HG03457 (cell line): ENCODE measurements around the gene AZI2.

ENCODE experiments used
- ATAC-seq: cut with Tn5 transposase; IDR thresholded peaks from one replicate; pipeline ENCODE4 v1.9.1; 2021; ENCODE audit warnings: moderate number of reproducible peaks; ENCODE audit not compliant: unreplicated experiment

Gene AZI2

GRCh38 chr3:28348629-28349468 lies at the start of gene AZI2, which contains the start of gene ZCWPW2:
Gene AZI2, minus strand, starts transcription at chr3:28348824. Its CDS starts 8,207 bp downstream, at chr3:28340617.
Gene ZCWPW2, plus strand, starts transcription at chr3:28348721. Its CDS starts 64,348 bp downstream, at chr3:28413069.
- ATAC-seq, result peak; percentile 90

GRCh38 chr3:28388978-28389377 lies 40.4 kb upstream of the AZI2 start:
- ATAC-seq, result no peak

GRCh38 chr3:28386049-28386448 lies 37.4 kb upstream of the AZI2 start:
- no peak for ATAC-seq

- ATAC-seq, result no peak
Observed at GRCh38 chr3:28376424-28376823, 27.8 kb upstream of the AZI2 start.

- no peak for ATAC-seq
Observed at GRCh38 chr3:28349469-28350000, 911 bp upstream of the AZI2 start.

- ATAC-seq, result no peak
Observed at GRCh38 chr3:28348265-28348628, 377 bp downstream of the AZI2 start.

GRCh38 chr3:28347374-28348264 lies 1.0 kb downstream of the AZI2 start:
- ATAC-seq, result no peak

- ATAC-seq, result no peak
Observed at GRCh38 chr3:28345690-28346089, 2.9 kb downstream of the AZI2 start.

GRCh38 chr3:28343144-28343543 lies 5.5 kb downstream of the AZI2 start:
- ATAC-seq, result no peak

GRCh38 chr3:28337230-28337629 lies 11.4 kb downstream of the AZI2 start:
- ATAC-seq, result no peak

- ATAC-seq, result no peak
Observed at GRCh38 chr3:28335246-28335645, 13.4 kb downstream of the AZI2 start.

- no peak for ATAC-seq
Observed at GRCh38 chr3:28334552-28334951, 14.1 kb downstream of the AZI2 start.

- no peak for ATAC-seq
Observed at GRCh38 chr3:28328188-28329151, 20.2 kb downstream of the AZI2 start.

- ATAC-seq, result peak; percentile 62
Observed at GRCh38 chr3:28326458-28326926, 22.1 kb downstream of the AZI2 start.

- ATAC-seq, result no peak
Observed at GRCh38 chr3:28322464-28322863, 26.2 kb downstream of the AZI2 start.

- no peak for ATAC-seq
Observed at GRCh38 chr3:28320981-28321380, 27.6 kb downstream of the AZI2 start.

GRCh38 chr3:28317438-28318022 lies 31.1 kb downstream of the AZI2 start:
- ATAC-seq, result peak; percentile 93

- ATAC-seq, result no peak
Observed at GRCh38 chr3:28316226-28316625, 32.4 kb downstream of the AZI2 start.

GRCh38 chr3:28315711-28316110 lies 32.9 kb downstream of the AZI2 start:
- no peak for ATAC-seq

- ATAC-seq, result no peak
Observed at GRCh38 chr3:28308196-28308595, 40.4 kb downstream of the AZI2 start.
